ENCODE data around the gene CTBP2. TPM values are rescaled to one million over a fixed set of nuclear protein-coding genes. Genes with fewer than 3 reads are reported as not detected.
A peak's percentile ranks its signal among the peaks of the same experiment; 100 is the strongest.

CTBP2 gene
- total RNA-seq, 2 donors from 2014 or later: 75.3 to 109 TPM

DNA sequence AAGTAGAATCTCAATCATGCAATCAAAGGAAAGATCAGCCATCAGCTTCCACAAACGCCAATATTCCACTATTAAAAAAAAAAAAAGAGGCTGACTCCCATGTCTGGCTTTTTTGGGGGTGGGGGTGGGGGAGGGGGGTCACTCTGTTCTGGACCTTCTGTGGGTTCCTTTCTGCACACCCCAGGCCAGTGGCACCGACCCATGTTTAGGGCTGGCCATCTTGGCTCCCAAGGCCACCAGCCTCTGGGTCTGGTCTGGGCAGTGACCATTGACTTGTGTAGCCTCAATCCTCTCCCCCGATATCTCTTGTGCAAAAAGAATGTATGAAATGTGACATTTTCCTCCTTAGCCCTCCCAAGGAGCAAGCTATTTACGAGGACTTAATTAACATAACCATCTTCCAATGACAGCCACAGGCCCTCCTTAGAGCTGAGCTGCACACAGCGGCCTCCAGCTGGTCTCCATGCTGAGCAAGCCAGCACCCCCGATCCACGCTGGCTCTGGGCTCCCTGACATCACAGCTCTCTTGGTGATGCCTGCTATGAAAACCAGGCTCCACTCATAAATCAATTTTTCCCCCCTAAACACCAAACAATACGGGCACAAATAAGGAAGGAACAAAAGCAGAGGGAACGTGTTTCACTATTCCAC, 118.4 kb downstream of the CTBP2 start:
- H3K9me3 ChIP-seq (ENCODE audit: control insufficient read depth, low read length): no peaks in the 10 kb centered on the region
- no peak overlapping the region for H3K4me3 ChIP-seq (ENCODE audit: low read length)
- H3K27me3 ChIP-seq (ENCODE audit: control insufficient read depth, insufficient read depth, low read length, poor library complexity, severe bottlenecking): no peaks in the 10 kb centered on the region
- H3K36me3 ChIP-seq (ENCODE audit: control insufficient read depth, insufficient read depth, low read length): peaks cover 19% of the 10 kb centered on the region
- no peak overlapping the region for H3K27ac Mint-ChIP-seq
- H3K9me3 Mint-ChIP-seq: no peaks in the 10 kb centered on the region
- WGBS, 2 experiments (ENCODE audit: insufficient coverage in 1 of 2, insufficient read length in 1 of 2): 87 to 89% methylated on average over 3 to 8 of the region's 9 CpGs
- H3K4me1 ChIP-seq (ENCODE audit: control insufficient read depth, insufficient read depth, low read length): no peaks in the 10 kb centered on the region
- no peak overlapping the region for H3K4me3 Mint-ChIP-seq
- peak overlapping the region; percentile 17 for H3K27ac ChIP-seq (ENCODE audit: low read depth, low read length)
- no peak overlapping the region for H3K9ac ChIP-seq (ENCODE audit: extremely low read depth, low read length, poor library complexity, severe bottlenecking)
- peaks cover 46% of the 10 kb centered on the region for H3K4me1 Mint-ChIP-seq
- peaks cover 14% of the 10 kb centered on the region for H3K36me3 Mint-ChIP-seq (ENCODE audit: low read depth)
- TF ChIP-seq, protein P1, sequence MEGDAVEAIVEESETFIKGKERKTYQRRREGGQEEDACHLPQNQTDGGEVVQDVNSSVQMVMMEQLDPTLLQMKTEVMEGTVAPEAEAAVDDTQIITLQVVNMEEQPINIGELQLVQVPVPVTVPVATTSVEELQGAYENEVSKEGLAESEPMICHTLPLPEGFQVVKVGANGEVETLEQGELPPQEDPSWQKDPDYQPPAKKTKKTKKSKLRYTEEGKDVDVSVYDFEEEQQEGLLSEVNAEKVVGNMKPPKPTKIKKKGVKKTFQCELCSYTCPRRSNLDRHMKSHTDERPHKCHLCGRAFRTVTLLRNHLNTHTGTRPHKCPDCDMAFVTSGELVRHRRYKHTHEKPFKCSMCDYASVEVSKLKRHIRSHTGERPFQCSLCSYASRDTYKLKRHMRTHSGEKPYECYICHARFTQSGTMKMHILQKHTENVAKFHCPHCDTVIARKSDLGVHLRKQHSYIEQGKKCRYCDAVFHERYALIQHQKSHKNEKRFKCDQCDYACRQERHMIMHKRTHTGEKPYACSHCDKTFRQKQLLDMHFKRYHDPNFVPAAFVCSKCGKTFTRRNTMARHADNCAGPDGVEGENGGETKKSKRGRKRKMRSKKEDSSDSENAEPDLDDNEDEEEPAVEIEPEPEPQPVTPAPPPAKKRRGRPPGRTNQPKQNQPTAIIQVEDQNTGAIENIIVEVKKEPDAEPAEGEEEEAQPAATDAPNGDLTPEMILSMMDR (conservative IDR thresholded peaks at IDR 0.05): no peak
- DNase-seq: no peak
- H3K27me3 Mint-ChIP-seq (ENCODE audit: insufficient read depth): no peaks in the 10 kb centered on the region

DNA sequence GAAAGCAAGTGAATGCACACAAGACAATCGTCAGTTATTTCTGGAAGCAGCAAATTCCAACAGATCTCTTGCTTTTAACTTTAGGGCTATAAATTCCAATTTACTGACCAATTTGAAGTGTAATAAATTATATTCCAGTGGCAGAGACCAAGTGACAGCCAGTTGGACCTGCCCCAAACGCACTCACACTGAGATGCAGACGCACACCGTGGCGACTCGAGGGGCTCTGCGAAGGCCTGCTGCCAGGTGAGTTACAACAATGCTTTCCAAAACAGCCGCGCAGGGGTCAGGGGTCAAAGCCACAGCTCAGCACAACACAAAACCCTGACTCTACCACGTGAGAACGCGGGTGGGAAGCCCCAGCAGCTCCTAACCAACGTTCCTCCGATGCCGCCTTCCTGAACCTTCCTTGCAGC, 121.0 kb downstream of the CTBP2 start:
- DNase-seq: peak; percentile 54
- H3K4me3 Mint-ChIP-seq: no peak overlapping the region
- no peak overlapping the region for H3K9ac ChIP-seq (ENCODE audit: extremely low read depth, low read length, poor library complexity, severe bottlenecking)
- H3K27me3 Mint-ChIP-seq (ENCODE audit: insufficient read depth): no peaks in the 10 kb centered on the region
- 91 to 95% methylated on average over 11 to 15 of the region's 15 CpGs for WGBS, 2 experiments (ENCODE audit: insufficient coverage in 1 of 2, insufficient read length in 1 of 2)
- H3K4me3 ChIP-seq (ENCODE audit: low read length): no peak overlapping the region
- H3K9me3 ChIP-seq (ENCODE audit: control insufficient read depth, low read length): no peaks in the 10 kb centered on the region
- H3K27ac ChIP-seq (ENCODE audit: low read depth, low read length): no peak overlapping the region
- TF ChIP-seq, protein P1 (conservative IDR thresholded peaks at IDR 0.05): no peak
- peaks cover 6% of the 10 kb centered on the region for H3K4me1 ChIP-seq (ENCODE audit: control insufficient read depth, insufficient read depth, low read length)
- H3K36me3 Mint-ChIP-seq (ENCODE audit: low read depth): peaks cover 20% of the 10 kb centered on the region
- H3K27ac Mint-ChIP-seq: peak overlapping the region; percentile 55
- H3K27me3 ChIP-seq (ENCODE audit: control insufficient read depth, insufficient read depth, low read length, poor library complexity, severe bottlenecking): no peaks in the 10 kb centered on the region
- peaks cover 52% of the 10 kb centered on the region for H3K4me1 Mint-ChIP-seq
- H3K9me3 Mint-ChIP-seq: no peaks in the 10 kb centered on the region
- peaks cover 20% of the 10 kb centered on the region for H3K36me3 ChIP-seq (ENCODE audit: control insufficient read depth, insufficient read depth, low read length)

DNA sequence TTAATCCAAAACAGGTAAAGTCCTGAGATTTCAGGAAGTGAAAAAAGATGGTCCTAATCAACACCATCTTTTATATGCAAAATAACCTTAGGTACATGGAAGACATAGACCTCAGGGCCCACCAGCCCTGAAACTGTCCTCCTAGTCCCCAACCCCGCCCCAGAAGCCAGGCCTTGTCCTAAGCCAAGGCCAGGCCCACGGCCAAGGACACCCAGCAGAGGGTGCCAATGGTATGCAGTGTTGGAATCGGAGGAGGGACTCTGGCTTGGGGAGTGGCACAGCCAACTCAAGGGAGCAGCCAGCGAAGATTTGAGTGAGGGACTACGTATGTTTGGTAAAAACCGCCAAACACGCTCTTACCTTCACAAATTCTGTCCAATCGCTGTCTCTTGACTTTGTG, 121.7 kb downstream of the CTBP2 start:
- H3K36me3 Mint-ChIP-seq (ENCODE audit: low read depth): peaks cover 15% of the 10 kb centered on the region
- H3K27me3 Mint-ChIP-seq (ENCODE audit: insufficient read depth): no peaks in the 10 kb centered on the region
- Histone ChIP-seq H3K27ac (ENCODE audit: low read depth, low read length) (no peak overlapping the region), H3K27me3 (ENCODE audit: control insufficient read depth, insufficient read depth, low read length, poor library complexity, severe bottlenecking) (no peaks in the 10 kb centered on the region), H3K9ac (ENCODE audit: extremely low read depth, low read length, poor library complexity, severe bottlenecking) (no peak overlapping the region), H3K9me3 (ENCODE audit: control insufficient read depth, low read length) (no peaks in the 10 kb centered on the region), H3K36me3 (ENCODE audit: control insufficient read depth, insufficient read depth, low read length) (peaks cover 25% of the 10 kb centered on the region), H3K4me3 (ENCODE audit: low read length) (no peak overlapping the region), H3K4me1 (ENCODE audit: control insufficient read depth, insufficient read depth, low read length) (peaks cover 6% of the 10 kb centered on the region)
- DNase-seq: peak; percentile 87
- H3K27ac Mint-ChIP-seq: no peak overlapping the region
- H3K4me1 Mint-ChIP-seq: peaks cover 52% of the 10 kb centered on the region
- H3K4me3 Mint-ChIP-seq: no peak overlapping the region
- TF ChIP-seq, protein P1 (conservative IDR thresholded peaks at IDR 0.05): peak; percentile 63
- no peaks in the 10 kb centered on the region for H3K9me3 Mint-ChIP-seq
- WGBS, 2 experiments (ENCODE audit: insufficient coverage in 1 of 2, insufficient read length in 1 of 2): 78 to 83% methylated on average over 6 to 8 of the region's 8 CpGs

All from endodermal cell (in vitro differentiated cells).